MM.1S (cell line): ENCODE data around the gene TBC1D20.

ENCODE experiments used
- DNase-seq: peaks from one replicate; pipeline ENCODE4 v3.0.0-alpha.2; 2015
- H2AFZ ChIP-seq: fragments of 300-600 bp; sonication (generic); 2 replicates; pipeline ENCODE4 v1.6.0; 2016; ENCODE audit warnings: antibody characterized with exemption, low read length
- H3F3A ChIP-seq: fragments of 300-600 bp; sonication (generic); 2 replicates; pipeline ENCODE4 v1.6.1; 2016; ENCODE audit warnings: mild to moderate bottlenecking, antibody characterized with exemption, low read length, moderate library complexity, mixed read lengths; ENCODE audit not compliant: insufficient read depth
- H3K27ac ChIP-seq: fragments of 300-600 bp; sonication (generic); 2 replicates; pipeline ENCODE4 v1.5.1; 2016; ENCODE audit warnings: mild to moderate bottlenecking, low read length
- H3K27me3 ChIP-seq: fragments of 300-600 bp; sonication (generic); replicated peaks from 2 replicates; pipeline ENCODE4 v1.6.0; 2016; ENCODE audit warnings: low read length; ENCODE audit not compliant: insufficient read depth
- H3K36me3 ChIP-seq: fragments of 300-600 bp; sonication (generic); replicated peaks from 2 replicates; pipeline ENCODE4 v1.6.1; 2016; ENCODE audit warnings: mild to moderate bottlenecking, low read length, mixed read lengths; ENCODE audit not compliant: insufficient read depth
- H3K4me1 ChIP-seq: fragments of 300-600 bp; sonication (generic); 2 replicates; pipeline ENCODE4 v1.6.1; 2016; ENCODE audit warnings: low read length, mixed read lengths
- H3K4me2 ChIP-seq: fragments of 300-600 bp; sonication (generic); 2 replicates; pipeline ENCODE4 v1.6.0; 2016; ENCODE audit warnings: low read depth, low read length
- H3K4me3 ChIP-seq: fragments of 300-600 bp; sonication (generic); 2 replicates; pipeline ENCODE4 v1.5.1; 2016; ENCODE audit warnings: low read length, mixed read lengths
- H3K79me2 ChIP-seq: fragments of 300-600 bp; sonication (generic); 2 replicates; pipeline ENCODE4 v1.6.1; 2016; ENCODE audit warnings: mixed run types, low read length, mixed read lengths
- H3K9ac ChIP-seq: fragments of 300-600 bp; sonication (generic); 2 replicates; pipeline ENCODE4 v1.6.1; 2016; ENCODE audit warnings: low read length, mixed read lengths
- H3K9me2 ChIP-seq: fragments of 300-600 bp; sonication (generic); replicated peaks from 2 replicates; pipeline ENCODE4 v1.6.1; 2016; ENCODE audit warnings: mild to moderate bottlenecking, low read length, mixed read lengths; ENCODE audit not compliant: insufficient read depth
- H3K9me3 ChIP-seq: fragments of 300-600 bp; sonication (generic); replicated peaks from 2 replicates; pipeline ENCODE4 v1.6.1; 2016; ENCODE audit warnings: mild to moderate bottlenecking, low read length, mixed read lengths; ENCODE audit not compliant: insufficient read depth
- H4K20me1 ChIP-seq: fragments of 300-600 bp; sonication (generic); 2 replicates; pipeline ENCODE4 v1.6.1; 2016; ENCODE audit warnings: mild to moderate bottlenecking, low read length, moderate library complexity, mixed read lengths; ENCODE audit not compliant: insufficient read depth
- CTCF ChIP-seq: fragments of 300-600 bp; sonication (generic); IDR thresholded peaks from 2 replicates; pipeline ENCODE4 v1.5.1; 2016; ENCODE audit warnings: antibody characterized with exemption, low read length, mixed read lengths
- EZH2 ChIP-seq: fragments of 300-600 bp; sonication (generic); optimal IDR thresholded peaks from 2 replicates; pipeline ENCODE3; 2017; ENCODE audit warnings: low read depth, mild to moderate bottlenecking, antibody characterized with exemption, low read length, mixed read lengths
- EZH2phosphoT487 ChIP-seq: fragments of 300-600 bp; sonication (generic); IDR thresholded peaks from 2 replicates; pipeline ENCODE4 v1.6.1; 2018; ENCODE audit warnings: antibody characterized with exemption, low read length

TBC1D20 gene

GRCh38 chr20:433300-433975 is 28.9 kb downstream of the TBC1D20 start:
- H3K4me1 ChIP-seq, result peaks cover 14% of the 10 kb centered on the region
- H3F3A ChIP-seq, result peaks cover 13% of the 10 kb centered on the region
- H2AFZ ChIP-seq, result no peak overlapping the region
- H3K36me3 ChIP-seq, result no peaks in the 10 kb centered on the region
- no peaks in the 10 kb centered on the region; the same call in 1 of the 2 replicates for H3K79me2 ChIP-seq
- H3K9ac ChIP-seq, result no peak overlapping the region
- no peak overlapping the region for H3K4me3 ChIP-seq
- DNase-seq, result no peak
- no peaks in the 10 kb centered on the region for H4K20me1 ChIP-seq
- H3K27me3 ChIP-seq, result no peaks in the 10 kb centered on the region
- no peak overlapping the region for H3K4me2 ChIP-seq
- no peak overlapping the region for H3K27ac ChIP-seq
- no peak for TF ChIP-seq EZH2phosphoT487
- TF ChIP-seq CTCF, result no peak
- TF ChIP-seq EZH2, result no peak
- no peaks in the 10 kb centered on the region for H3K9me3 ChIP-seq
- no peaks in the 10 kb centered on the region for H3K9me2 ChIP-seq

GRCh38 chr20:432677-433299 is 29.5 kb downstream of the TBC1D20 start:
- DNase-seq, result no peak
- Histone ChIP-seq H3K4me2 (no peak overlapping the region), H3F3A (peaks cover 7% of the 10 kb centered on the region), H2AFZ (no peak overlapping the region), H3K27ac (no peak overlapping the region), H3K9me2 (no peaks in the 10 kb centered on the region), H3K9me3 (no peaks in the 10 kb centered on the region), H3K4me1 (peaks cover 8% of the 10 kb centered on the region), H3K36me3 (no peaks in the 10 kb centered on the region), H3K79me2 (no peaks in the 10 kb centered on the region; the same call in 1 of the 2 replicates), H3K27me3 (no peaks in the 10 kb centered on the region), H3K9ac (no peak overlapping the region), H4K20me1 (no peaks in the 10 kb centered on the region), H3K4me3 (no peak overlapping the region)
- TF ChIP-seq EZH2phosphoT487 (no peak), EZH2 (no peak), CTCF (no peak)

- 0 out of 2 replicates have a peak, but pooled peaks cover 2% of the 10 kb centered on the region for H3F3A ChIP-seq
- H3K4me2 ChIP-seq, result no peak overlapping the region
- H3K9me2 ChIP-seq, result no peaks in the 10 kb centered on the region
- no peak for TF ChIP-seq CTCF
- no peak overlapping the region for H3K4me3 ChIP-seq
- no peak overlapping the region for H2AFZ ChIP-seq
- H3K9me3 ChIP-seq, result no peaks in the 10 kb centered on the region
- peaks cover 2% of the 10 kb centered on the region for H3K4me1 ChIP-seq
- H3K27me3 ChIP-seq, result no peaks in the 10 kb centered on the region
- DNase-seq, result no peak
- no peak overlapping the region for H3K9ac ChIP-seq
- no peak overlapping the region for H3K27ac ChIP-seq
- H4K20me1 ChIP-seq, result no peaks in the 10 kb centered on the region
- H3K79me2 ChIP-seq, result no peaks in the 10 kb centered on the region; the same call in 1 of the 2 replicates
- no peaks in the 10 kb centered on the region for H3K36me3 ChIP-seq
Observed at GRCh38 chr20:432208-432607, 30.1 kb downstream of the TBC1D20 start.
